GM19238 (cell line): ENCODE results near the gene RNU1-3.
"Not testable (repeated sequence)": the region's sequence is repeated elsewhere in the genome, so short reads cannot be mapped to it uniquely, and the experiment has no call there.

Experiments
- DNase-seq: peaks from one replicate; pipeline ENCODE4 v3.0.0; 2011; ENCODE audit warnings: low spot score; ENCODE audit not compliant: insufficient read length

RNU1-3 gene

DNA sequence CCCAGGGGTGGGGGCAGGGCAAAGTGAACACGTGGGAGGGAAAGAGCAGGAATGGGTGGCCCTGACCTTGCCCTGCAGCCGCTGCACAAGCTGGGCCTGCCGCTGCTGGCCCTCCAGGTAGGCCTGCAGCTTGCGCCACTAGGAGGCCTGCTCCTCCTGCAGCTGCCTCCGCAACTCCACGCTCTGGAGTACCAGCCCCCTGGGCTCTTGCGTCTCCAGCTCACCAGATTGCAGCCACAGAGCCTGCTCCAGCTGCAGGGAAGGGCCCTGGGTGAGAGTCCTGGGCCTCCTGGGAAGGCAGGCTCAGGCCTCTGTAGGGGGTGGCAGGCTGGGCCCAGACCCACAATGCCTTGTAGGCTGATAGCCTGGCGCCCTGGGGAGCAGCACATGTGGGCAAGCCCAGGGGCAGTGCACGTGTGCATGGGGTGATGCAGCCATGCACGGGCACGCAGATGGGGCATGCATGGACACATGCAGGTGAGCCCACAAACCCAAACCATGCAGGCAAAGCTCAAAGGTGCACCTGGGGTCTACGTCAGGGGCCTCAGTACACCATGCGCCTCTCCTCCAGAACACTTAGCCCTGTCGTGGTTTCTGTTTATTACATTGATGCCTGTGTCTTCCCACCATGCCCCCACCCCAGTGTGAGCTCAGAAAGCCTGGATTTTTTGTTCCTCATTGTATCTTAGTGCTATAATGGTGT is 9.6 kb downstream of the RNU1-3 start:
- not testable (repeated sequence) for DNase-seq

DNA sequence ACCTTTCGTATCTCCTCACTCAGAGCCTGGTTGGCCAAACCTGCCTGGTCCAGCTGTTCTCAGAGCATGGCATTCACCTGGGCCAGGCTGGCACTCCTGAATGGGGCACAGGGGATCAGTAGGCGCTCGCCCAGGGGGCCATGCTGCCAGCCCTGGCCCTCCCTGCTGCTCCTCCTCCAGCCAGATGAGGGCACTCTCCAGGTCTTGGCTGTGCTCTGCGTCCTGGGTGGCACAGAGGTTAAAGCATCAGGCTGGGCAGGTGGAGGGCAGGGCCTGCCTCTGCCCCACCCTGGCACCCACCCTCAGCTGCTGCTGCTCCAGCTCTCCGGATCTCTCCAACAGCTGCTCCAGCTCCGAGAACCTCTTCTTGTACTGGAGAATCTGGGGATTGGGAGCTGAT is 10.2 kb downstream of the RNU1-3 start:
- not testable (repeated sequence) for DNase-seq

DNA sequence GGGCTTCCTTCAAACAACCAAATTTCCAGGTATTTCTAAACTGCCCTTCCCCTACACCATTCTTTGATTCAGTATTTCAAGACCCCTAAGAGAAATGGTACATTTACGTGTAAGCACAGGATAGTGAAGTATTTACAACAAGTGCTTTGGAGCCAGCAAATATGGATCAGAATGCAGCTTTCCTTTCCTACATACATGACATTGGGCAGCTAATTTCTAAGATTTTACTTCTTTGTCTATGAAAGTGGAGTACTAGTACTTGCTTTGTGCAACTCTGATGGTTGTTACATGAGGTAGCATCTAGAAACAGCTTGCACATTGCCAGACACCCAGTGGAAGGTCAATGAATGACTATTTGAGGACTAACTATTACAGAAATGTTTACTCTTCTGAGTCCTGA is 15.2 kb downstream of the RNU1-3 start:
- not testable (repeated sequence) for DNase-seq

DNA sequence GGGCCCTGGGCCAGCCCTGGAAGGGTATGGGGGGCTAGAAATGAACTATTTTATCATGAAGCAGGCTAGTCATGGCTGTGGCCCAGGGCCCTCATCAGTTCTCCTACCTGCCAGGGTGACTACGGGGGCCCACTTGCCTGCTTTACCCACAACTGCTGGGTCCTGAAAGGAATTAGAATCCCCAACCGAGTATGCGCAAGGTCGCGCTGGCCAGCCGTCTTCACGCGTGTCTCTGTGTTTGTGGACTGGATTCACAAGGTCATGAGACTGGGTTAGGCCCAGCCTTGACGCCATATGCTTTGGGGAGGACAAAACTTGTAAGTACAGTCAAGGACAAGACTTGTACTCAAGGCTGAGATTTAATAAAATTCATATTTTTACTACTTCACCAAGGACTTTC is 16.8 kb downstream of the RNU1-3 start:
- DNase-seq, result not testable (repeated sequence)

DNA sequence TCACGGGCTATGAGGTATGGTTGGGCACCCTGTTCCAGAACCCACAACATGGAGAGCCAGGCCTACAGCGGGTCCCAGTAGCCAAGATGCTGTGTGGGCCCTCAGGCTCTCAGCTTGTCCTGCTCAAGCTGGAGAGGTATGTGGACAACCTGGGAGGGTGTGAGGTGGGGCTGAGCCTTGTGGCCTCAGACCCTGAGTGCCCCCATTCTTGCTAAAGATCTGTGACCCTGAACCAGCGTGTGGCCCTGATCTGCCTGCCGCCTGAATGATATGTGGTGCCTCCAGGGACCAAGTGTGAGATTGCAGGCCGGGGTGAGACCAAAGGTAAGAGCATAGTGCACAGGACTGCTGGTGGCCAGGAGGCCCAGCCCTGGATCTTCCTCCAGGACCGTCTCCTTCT is 17.4 kb downstream of the RNU1-3 start:
- not testable (repeated sequence) for DNase-seq

DNA sequence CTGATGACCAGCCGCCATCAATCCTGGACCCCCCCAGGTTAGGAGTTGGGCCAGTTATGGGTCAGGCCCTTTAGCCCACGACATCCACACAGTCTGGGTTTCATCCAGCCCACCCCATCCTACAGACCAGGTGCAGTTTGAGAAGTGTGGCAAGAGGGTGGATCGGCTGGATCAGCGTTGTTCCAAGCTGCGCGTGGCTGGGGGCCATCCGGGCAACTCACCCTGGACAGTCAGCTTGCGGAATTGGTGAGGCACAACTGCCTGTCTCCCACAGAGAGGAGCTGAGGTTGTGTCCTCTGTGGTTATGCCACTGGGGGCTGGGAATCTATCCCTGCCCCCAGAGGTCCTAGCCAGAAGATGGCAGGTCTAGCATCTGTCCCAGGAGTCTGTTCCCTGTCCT is 18.0 kb downstream of the RNU1-3 start:
- DNase-seq, result not testable (repeated sequence)

DNA sequence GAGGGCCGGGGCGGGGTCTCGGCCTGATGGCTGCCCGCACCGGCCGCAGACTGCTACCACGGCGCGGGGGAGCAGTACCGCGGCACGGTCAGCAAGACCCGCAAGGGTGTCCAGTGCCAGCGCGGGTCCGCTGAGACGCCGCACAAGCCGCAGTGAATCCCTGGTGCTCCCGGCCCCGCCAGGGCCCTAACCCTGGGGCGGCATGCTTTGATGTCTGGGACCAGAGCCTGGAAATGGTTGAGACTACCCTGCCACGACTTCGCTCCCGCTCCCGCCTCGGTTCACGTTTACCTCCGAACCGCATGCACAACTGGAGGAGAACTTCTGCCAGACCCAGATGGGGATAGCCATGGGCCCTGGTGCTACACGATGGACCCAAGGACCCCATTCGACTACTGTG is 18.5 kb downstream of the RNU1-3 start:
- DNase-seq, result not testable (repeated sequence)

DNA sequence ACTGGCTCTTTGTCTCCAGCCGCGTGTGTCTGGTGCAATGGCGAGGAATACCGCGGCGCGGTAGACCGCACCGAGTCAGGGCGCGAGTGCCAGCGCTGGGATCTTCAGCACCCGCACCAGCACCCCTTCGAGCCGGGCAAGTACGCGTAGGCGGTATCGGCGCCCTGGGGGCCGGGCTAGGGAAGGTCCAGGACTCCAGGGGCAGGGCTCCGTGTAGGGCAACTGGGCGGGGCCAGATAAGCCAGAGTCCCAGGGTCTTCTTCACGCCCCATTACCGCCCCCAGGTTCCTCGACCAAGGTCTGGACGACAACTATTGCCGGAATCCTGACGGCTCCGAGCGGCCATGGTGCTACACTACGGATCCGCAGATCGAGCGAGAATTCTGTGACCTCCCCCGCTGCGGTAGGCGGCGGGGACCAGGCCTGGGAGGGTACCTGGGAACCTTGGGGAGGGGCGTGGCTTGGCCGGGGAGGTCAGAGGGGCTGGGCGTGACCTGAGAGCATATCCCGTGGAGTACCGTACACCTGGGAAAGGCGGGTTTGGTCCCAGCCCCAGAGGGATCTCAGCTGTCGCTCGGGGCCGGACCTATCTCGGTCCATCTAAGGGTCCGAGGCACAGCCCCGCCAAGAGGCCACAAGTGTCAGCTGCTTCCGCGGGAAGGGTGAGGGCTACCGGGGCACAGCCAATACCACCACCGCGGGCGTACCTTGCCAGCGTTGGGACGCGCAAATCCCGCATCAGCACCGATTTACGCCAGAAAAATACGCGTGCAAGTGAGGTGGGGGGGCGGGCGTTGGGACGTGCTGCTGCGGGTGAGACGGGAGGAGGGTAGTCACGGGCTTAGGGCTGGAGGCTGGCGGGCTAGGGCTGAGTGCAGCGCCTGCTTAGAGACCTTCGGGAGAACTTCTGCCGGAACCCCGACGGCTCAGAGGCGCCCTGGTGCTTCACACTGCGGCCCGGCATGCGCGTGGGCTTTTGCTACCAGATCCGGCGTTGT is 19.3 kb downstream of the RNU1-3 start:
- not testable (repeated sequence) for DNase-seq

DNA sequence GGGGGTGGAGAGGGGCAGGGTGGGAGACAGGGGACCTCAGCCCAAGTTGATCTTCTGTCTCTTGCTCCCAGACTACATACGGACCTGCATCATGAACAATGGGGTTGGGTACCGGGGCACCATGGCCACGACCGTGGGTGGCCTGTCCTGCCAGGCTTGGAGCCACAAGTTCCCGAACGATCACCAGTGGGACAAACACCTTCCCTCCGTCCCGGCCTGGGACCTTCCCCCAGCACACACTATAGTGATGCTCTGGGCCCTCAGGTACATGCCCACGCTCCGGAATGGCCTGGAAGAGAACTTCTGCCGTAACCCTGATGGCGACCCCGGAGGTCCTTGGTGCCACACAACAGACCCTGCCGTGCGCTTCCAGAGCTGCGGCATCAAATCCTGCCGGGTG is 20.0 kb downstream of the RNU1-3 start:
- not testable (repeated sequence) for DNase-seq

DNA sequence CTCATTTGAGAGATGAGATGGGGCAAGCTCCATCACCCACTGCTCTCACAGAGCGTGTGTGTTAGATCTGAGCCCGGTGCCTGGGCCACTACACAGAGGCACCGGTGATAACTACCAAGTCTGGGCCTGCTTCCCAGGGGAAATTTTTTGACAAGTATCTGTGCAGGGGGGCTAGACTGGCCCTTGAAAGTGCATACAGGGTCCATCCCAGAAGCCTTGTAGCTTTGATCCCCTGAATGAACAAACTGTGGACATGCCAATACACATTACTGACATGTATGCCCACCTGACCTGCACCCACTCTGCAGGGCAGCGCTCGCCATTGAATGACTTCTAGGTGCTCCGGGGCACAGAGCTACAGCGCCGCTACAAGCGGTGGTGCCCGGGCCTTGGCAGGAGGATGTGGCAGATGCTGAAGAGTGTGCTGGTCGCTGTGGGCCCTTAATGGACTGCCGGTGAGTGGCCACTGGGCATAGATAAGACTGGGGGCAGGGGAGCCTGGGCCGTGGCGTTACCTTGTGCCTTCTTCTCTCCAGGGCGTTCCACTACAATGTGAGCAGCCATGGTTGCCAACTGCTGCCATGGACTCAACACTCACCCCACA is 20.6 kb downstream of the RNU1-3 start:
- DNase-seq, result not testable (repeated sequence)

DNA sequence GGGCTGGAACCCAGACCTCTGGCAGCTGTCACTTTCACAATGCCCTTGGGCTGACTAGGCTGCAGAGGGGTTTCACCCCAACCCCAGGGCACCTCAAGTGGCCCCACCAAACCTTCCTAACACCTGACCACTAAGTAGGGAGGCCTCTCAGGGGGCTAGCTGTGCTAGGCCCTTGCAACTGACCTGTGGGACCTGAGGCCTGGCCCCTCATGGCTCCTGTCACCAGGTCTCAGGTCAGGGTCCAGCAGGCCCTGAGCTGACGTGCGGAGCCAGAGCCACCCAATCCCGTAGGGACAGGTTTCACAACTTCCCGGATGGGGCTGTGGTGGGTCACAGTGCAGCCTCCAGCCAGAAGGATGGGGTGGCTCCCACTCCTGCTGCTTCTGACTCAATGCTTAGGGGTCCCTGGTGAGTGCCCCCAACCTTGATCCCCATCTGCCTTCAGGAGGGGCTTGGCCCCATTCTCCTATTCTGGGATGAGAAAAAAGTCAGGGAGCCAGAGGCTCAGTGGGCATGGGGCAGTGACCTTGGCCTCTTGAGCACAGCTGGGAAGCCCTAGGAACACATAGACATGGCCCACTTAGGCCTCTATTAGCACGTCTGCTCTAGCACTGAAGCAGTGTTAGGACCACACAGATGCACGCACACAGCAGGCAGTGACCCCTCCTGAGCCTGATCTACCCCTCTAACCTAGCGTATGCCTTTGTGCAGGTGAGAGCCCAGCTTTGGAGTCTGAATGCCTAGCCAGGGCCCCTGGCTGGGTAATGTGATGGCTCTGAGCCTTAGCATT is 21.3 kb downstream of the RNU1-3 start:
- DNase-seq, result not testable (repeated sequence)

DNA sequence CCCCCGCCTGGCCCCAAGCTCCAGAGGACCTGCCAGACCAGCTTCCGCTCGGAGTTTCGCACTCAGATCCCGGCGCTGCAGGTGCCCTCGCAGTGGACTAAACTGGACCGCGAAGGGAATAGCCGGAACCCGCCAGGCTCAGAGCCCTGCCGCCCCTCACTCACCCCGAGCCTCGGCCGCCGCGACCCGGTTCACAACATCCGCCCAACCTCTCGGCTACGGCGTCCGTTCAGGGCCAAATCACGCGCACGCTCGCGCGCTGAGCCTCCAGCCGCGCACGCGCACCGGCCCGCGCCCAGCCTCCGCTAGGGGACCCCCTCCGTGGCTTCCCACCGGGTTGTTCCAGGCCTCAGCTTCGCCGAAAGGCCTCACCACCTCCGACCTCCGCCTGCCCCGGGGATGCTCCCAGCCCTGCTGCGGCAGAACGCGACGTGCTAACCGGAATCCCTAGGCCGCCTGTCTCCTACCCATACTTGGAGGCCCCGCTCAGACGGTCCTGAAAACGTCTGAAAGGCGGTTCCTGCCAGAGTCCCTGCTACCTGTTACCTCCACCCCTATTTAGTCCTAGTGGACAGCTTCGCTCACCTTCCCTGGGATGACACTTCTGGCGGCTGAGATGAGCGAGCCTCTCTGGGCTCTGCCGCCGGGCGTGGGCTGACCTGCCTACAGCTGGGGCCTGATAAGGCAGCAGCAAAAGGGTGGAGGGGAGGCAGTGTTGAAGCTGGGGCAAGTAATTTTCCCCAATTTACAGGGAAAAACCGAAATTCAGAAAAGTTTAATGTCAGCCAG is 22.1 kb downstream of the RNU1-3 start:
- DNase-seq, result peak; percentile 100

DNA sequence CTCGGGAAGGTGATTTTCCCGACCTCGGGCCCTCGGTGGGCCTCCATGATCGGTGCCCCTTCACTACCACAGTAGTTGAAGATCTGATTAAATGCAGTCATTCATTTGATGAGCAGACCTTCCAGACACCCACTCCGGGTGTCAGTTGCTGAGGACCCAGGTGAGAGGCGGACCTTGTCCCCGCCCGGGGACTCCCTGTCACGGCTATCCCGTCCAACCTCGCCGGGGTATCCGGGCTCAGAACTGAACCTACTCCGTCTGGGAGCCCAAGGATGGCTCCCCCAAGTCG is 22.6 kb downstream of the RNU1-3 start:
- DNase-seq, result no peak

DNA sequence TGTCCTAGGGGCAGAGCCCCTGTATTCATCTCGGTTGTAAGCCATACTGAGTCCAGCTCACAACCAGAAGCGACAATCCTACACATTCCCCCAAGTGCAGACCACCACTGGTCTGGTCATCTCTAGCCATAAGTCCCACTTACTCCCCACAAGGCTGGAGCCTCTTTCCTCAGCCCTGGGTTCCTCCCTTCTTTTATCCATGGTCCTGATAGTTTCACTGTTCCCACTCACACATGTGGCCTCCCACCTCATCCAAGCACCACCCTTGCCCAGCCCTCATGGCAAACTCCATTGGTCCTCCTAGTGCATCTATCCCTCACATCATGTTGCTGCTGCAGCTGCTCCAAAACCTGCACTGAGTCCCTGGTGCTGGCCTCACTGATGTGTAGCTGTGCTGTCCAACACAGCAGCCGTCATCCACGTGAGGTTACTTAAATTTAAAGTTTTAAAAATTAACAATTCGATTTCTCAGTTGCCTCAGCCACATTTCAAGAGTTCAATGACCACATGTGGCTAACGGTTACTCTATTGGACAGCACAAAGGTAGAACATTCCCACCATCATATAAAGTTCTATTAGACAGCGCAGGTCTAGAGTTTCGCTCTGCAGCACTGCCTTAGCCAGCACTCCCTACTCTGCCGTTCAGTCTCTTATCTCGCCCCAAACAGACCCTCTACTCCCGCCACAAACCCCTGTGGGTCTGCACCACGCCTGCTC is 23.1 kb downstream of the RNU1-3 start:
- DNase-seq, result not testable (repeated sequence)

DNA sequence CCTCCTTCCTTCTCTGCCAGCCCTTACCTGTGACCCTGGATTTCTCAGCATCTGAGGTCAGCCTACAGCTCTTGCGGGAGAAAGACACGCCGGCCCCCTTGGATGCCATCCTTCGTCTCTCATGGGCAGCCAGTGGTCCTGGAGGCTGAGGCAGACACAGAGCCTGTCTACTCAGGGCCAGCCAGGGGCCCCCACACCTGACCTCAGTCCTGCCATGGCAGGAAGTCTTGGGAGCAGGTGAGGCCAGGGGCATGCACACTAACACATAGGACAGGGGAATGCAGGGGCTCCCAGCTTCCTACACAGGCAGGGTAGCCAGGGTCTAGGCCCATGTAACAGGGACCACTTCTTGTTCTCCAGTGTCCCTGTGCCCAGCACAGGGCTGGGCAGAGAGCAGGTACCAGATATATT is 23.7 kb downstream of the RNU1-3 start:
- DNase-seq, result not testable (repeated sequence)

DNA sequence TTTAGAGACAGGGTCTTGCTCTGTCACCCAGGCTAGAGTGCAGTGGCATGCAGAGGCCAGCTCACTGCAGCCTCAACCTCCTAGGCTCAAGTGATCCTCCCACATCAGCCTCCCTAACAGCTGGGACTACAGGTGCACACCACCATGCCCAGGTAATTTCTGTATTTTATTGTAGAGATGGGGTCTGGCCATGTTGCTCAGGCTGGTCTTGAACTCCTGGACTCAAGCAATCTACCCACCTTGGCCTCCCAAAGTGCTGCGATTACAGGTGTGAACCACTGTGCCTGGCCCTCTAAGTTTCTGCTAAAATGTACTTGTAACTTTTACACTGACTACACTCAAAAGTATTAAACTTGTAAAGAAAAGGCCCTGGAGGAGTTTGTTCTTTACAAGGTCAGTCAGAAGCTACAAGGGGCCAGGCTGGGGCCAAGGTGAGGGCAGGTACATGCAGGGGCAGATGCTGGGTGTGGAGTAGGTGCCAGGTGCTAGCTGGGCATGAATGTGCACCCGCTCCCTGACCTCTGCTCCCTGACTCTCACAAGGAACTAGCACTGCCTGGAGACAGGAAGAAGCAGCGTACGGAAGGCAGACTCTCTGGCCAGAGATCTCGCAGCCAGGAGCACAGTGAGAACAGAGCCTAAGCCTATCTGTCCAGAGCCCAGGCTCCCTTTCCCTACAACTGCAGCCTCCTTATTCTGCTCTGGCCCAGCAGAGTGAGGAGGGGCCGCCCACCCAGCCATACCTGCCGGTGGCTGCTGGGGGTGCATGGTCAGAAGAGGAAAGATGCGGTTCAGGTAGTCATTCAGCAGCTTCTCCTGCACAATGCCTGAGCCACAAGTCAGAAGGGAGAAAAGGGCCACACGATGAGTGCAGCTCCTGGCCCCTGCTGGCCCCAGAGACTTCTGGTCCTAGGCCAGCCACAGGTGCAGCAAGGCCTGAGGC is 24.5 kb downstream of the RNU1-3 start:
- DNase-seq, result not testable (repeated sequence)

DNA sequence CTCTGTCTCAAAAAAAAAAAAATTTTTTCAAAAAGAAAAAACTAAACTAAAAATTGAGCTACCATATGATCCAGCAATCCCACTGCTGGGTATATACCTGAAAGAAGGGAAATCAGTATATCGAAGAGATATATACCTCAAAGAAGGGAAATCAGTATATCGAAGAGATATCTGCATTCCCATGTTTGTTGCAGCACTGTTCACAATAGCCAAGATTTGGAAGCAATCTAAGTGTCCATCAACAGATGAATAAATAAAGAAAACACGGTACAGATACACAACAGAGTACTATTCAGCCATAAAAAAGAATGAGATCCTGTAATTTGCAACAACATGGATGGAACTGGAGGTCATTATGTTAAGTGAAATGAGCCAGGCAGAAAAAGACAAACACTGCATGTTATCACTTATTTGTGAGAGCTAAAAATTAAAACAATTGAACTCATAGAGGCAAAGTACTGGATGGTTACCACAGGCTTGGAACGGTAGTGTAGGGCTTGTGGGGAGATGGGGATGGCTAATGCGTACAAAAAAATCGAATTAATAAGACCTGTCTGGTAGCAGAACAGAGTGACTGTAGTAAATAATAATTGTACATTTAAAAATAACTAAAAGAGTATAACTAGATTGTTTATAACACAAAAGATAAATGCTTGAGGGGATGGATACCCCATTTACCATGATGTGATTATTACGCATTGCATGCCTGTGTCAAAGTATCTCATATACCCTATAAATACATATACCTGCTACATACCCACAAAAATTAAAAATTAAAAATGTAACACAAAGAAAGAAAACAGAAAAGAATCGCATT is 25.4 kb downstream of the RNU1-3 start:
- DNase-seq, result not testable (repeated sequence)
